Heart right ventricle (tissue), 16 donors: ENCODE data around the gene PLB1. TPM values are rescaled to one million over a fixed set of nuclear protein-coding genes. Genes with fewer than 3 reads are reported as not detected.

ENCODE experiments used
- ATAC-seq, 8 donors: fragments of 200-7000 bp; cut with Tn5 transposase; one replicate each; pipeline ENCODE4 v1.9.1; 2020; ENCODE audit warnings: mild to moderate bottlenecking in 8 of 8, moderate library complexity in 8 of 8, moderate number of reproducible peaks in 1 of 8
- DNase-seq, 2 donors: peaks; one replicate each; pipeline ENCODE4 v3.0.0-alpha.2; 2020
- H3K27ac ChIP-seq, 10 donors: fragments of 200-600 bp; sonication (generic) in 2 of 10; one replicate each; pipeline versions ENCODE4 v1.5.0 to v1.8.0; 2020 to 2022; ENCODE audit warnings: mild to moderate bottlenecking in 3 of 10
- H3K27me3 ChIP-seq, 7 donors: fragments of 200-600 bp; one replicate each; pipeline ENCODE4 v1.8.0; 2021 to 2022; ENCODE audit warnings: mild to moderate bottlenecking in 2 of 7
- H3K36me3 ChIP-seq, 9 donors: fragments of 200-600 bp; sonication (generic) in 1 of 9; one replicate each; pipeline versions ENCODE4 v1.5.0 to v1.8.0; 2020 to 2022; ENCODE audit warnings: mild to moderate bottlenecking in 2 of 9
- H3K4me1 ChIP-seq, 9 donors: fragments of 200-600 bp; sonication (generic) in 1 of 9; one replicate each; pipeline versions ENCODE4 v1.5.0 to v1.8.0; 2020 to 2022; ENCODE audit warnings: mild to moderate bottlenecking in 4 of 9
- H3K4me3 ChIP-seq, 10 donors: fragments of 200-600 bp; sonication (generic) in 2 of 10; one replicate each; pipeline versions ENCODE4 v1.5.0 to v1.8.0; 2020 to 2022; ENCODE audit warnings: mild to moderate bottlenecking in 7 of 10, moderate library complexity in 2 of 10
- H3K9me3 ChIP-seq, 11 donors: fragments of 200-600 bp in 10 of 11; sonication (generic) in 2 of 11; one replicate each; pipeline versions ENCODE4 v1.5.0 to v1.8.0; 2013 to 2022; ENCODE audit warnings: mild to moderate bottlenecking in 2 of 11, control low read depth in 1 of 11, moderate library complexity in 1 of 11
- WGBS, 2 donors: extraction: QIAGEN DNeasy Blood & Tissue Kit; methylation state at CpG; one replicate each; pipeline ENCODE4 v1.1.7; 2013; ENCODE audit warnings: inconsistent platforms in 1 of 2; 5-methylcytosine and 5-hydroxymethylcytosine counted together
- intact Hi-C, 10 donors: fragments of 100-400 bp; cut with DNase I; formaldehyde crosslinking; loops; one replicate each; pipeline versions ENCODE4 v1.11.1 to v1.14.2; 2022
- polyA plus RNA-seq, 2 donors: library from polyadenylated mRNA; stranded (reverse); fragments of 200-250 nt; gene quantifications; one replicate each; pipeline ENCODE4 v1.2.3, GENCODE V29; 2013
- total RNA-seq, 10 donors: library from RNA; stranded (reverse); fragmentation: NEBNext Ultra II Directional in 3 of 10; extraction: Animal tissue kit (Norgen Biotek cat#: 25700) in 3 of 10; gene quantifications; one replicate each; pipeline versions ENCODE4 v1.2.1 to v1.2.4, GENCODE V29; 2021 to 2023
- TF ChIP-seq, protein P1 (sequence below), 9 donors: fragments of 200-600 bp; sonication (generic) in 2 of 9; IDR thresholded peaks; one replicate each; pipeline versions ENCODE4 v1.5.0 to v1.8.0; 2021 to 2022; ENCODE audit warnings: antibody characterized with exemption in 9 of 9, mild to moderate bottlenecking in 5 of 9, moderate library complexity in 1 of 9
- donor health status: Arrhythmogenic right ventricular cardiomyopathy.
- donor health status: ischemic (EF 13 %, LVEDD 7.1; RV severe dilation, severe dysfunction).
- donor health status: healthy with polysubstance abuse.
- donor health status: DM: no; HTN: yes; CAD: no.
- donor health status: DM: no; HTN: no; CAD: no.
- donor health status: ischemic (EF 25% LVEDD 6.9; RV normal size, moderate dysfunction).
- donor health status: ischemic (EF 25% LVEDD 5.7; RV mildly dilated, moderate dysfunction).
- donor health status: healthy.
- donor health status: DM: yes; HTN: yes; CAD: no.
- donor health status: Ischemic cardiomyopathy.
- donor health status: ischemic (EF 35%, LVEDD 5.7; RV mildly dilated, moderate dysfunction).
- donor health status: nonischemic (EF 11% LVEDD 7.7; RV severe dilation, severe dysfunction).
- donor health status: DM: yes; HTN: yes; CAD: no.
- donor health status: PGD.
- donor health status: ischemic (EF 29% LVEDD 5.4; RV normal size, mild dysfunction).
- donor health status: nonischemic (EF 23%, LVEDD 6.1; RV moderate dilation, normal function).

The PLB1 gene
- total and polyA plus RNA-seq, 12 donors, result 0.34 to 6.1 (median 1.4) TPM

GRCh38 chr2:28451793-28452533, 43.9 kb upstream of the PLB1 start:
- intact Hi-C loops, result loop anchor here (1.0 to 10.0 kb wide), 11 partner anchors 695 to 769 kb away; no protein-coding TSS in a partner anchor
- Histone ChIP-seq H3K27me3 (no peaks in the 10 kb centered on the region), H3K4me3 (no peak overlapping the region), H3K36me3 (no peaks in the 10 kb centered on the region), H3K4me1 (peaks cover 0 to 40% (median 0%) of the 10 kb centered on the region in 9 donors), H3K27ac (peak overlapping the region in 1 of 10 donors; percentile 10), H3K9me3 (no peaks in the 10 kb centered on the region)
- TF ChIP-seq, protein P1, sequence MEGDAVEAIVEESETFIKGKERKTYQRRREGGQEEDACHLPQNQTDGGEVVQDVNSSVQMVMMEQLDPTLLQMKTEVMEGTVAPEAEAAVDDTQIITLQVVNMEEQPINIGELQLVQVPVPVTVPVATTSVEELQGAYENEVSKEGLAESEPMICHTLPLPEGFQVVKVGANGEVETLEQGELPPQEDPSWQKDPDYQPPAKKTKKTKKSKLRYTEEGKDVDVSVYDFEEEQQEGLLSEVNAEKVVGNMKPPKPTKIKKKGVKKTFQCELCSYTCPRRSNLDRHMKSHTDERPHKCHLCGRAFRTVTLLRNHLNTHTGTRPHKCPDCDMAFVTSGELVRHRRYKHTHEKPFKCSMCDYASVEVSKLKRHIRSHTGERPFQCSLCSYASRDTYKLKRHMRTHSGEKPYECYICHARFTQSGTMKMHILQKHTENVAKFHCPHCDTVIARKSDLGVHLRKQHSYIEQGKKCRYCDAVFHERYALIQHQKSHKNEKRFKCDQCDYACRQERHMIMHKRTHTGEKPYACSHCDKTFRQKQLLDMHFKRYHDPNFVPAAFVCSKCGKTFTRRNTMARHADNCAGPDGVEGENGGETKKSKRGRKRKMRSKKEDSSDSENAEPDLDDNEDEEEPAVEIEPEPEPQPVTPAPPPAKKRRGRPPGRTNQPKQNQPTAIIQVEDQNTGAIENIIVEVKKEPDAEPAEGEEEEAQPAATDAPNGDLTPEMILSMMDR (IDR thresholded peaks at IDR 0.05), result no peak
- no peak for DNase-seq
- ATAC-seq, result peak in 2 of 8 donors; percentile 4 to 29
- 81 to 84% methylated on average over 18 to 19 of the region's 19 CpGs for WGBS, 2 donors

- DNase-seq (peak; percentile 66 to 77), ATAC-seq (peak; percentile 82 to 91 (median 85))
- no peak overlapping the region for H3K4me3 ChIP-seq
- H3K27me3 ChIP-seq, result no peaks in the 10 kb centered on the region
- H3K4me1 ChIP-seq, result peaks cover 0 to 34% (median 0%) of the 10 kb centered on the region in 9 donors
- TF ChIP-seq, protein P1 (IDR thresholded peaks at IDR 0.05), result peak; percentile 72 to 93 (median 89)
- H3K36me3 ChIP-seq, result no peaks in the 10 kb centered on the region
- H3K9me3 ChIP-seq, result no peaks in the 10 kb centered on the region
- WGBS, 2 donors, result 38 to 49% methylated on average over 7 of the region's 7 CpGs
- intact Hi-C loops, result loop anchor here in 9 of 10 donors (1.0 to 10.0 kb wide), 9 partner anchors 698 to 750 kb away; no protein-coding TSS in a partner anchor
- H3K27ac ChIP-seq, result peak overlapping the region in 1 of 10 donors; percentile 10
Measured at GRCh38 chr2:28452534-28453081, 43.3 kb upstream of the PLB1 start.

DNA sequence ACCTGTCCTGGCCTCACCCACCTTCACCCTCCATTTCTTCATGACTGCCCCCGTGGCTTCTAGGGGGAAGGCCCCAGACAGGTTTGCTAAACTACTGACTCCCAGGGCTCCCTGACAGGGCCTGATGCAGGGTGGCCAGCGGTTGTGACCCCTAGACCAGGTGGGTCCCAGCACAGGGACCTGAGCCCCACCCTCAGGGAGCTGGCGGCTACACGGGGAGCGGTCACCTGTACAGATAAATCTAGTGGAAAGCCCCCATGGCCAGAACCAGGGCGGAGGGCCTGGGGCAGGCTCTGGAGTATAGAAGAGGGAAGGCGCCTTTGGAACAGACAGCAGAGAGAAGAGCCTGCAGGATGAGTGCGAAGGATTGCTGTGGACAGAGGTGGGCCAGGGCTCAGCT, 42.5 kb upstream of the PLB1 start:
- WGBS, 2 donors, result 94 to 96% methylated on average over 8 of the region's 8 CpGs

More for the DNA sequence above, 42.5 kb upstream of the PLB1 start:
- ATAC-seq (no peak), DNase-seq (no peak)
- Histone ChIP-seq H3K27me3 (no peaks in the 10 kb centered on the region), H3K27ac (no peak overlapping the region), H3K9me3 (no peaks in the 10 kb centered on the region), H3K36me3 (no peaks in the 10 kb centered on the region), H3K4me3 (no peak overlapping the region), H3K4me1 (peaks cover 0 to 27% (median 0%) of the 10 kb centered on the region in 9 donors)
- TF ChIP-seq, protein P1 (IDR thresholded peaks at IDR 0.05), result no peak
- intact Hi-C loops, result loop anchor here in 9 of 10 donors (2.0 to 10.0 kb wide), 8 partner anchors 699 to 751 kb away; no protein-coding TSS in a partner anchor
